GM21529 (cell line): ENCODE results near the gene B4GALNT1.

Experiments used
- ATAC-seq: cut with Tn5 transposase; IDR thresholded peaks from one replicate; pipeline ENCODE4 v1.9.1; 2021; ENCODE audit not compliant: unreplicated experiment

The B4GALNT1 gene

GRCh38 chr12:57609781-57610553 is 23.0 kb downstream of the B4GALNT1 start:
- ATAC-seq: no peak

GRCh38 chr12:57609101-57609780 is 23.8 kb downstream of the B4GALNT1 start:
- no peak for ATAC-seq

GRCh38 chr12:57607958-57608663 is 24.9 kb downstream of the B4GALNT1 start:
- no peak for ATAC-seq

GRCh38 chr12:57606821-57607220 is 26.2 kb downstream of the B4GALNT1 start:
- no peak for ATAC-seq

- ATAC-seq: no peak
Measured at GRCh38 chr12:57606399-57606798, 26.6 kb downstream of the B4GALNT1 start.

- ATAC-seq: no peak
Measured at GRCh38 chr12:57605811-57606311, 27.1 kb downstream of the B4GALNT1 start.

- no peak for ATAC-seq
Measured at GRCh38 chr12:57604992-57605810, 27.8 kb downstream of the B4GALNT1 start.

GRCh38 chr12:57604454-57604991 is 28.5 kb downstream of the B4GALNT1 start, which contains the start of gene DTX3:
Gene DTX3, plus strand, starts transcription at chr12:57604824. Its CDS starts 1,694 bp downstream, at chr12:57606518.
- ATAC-seq: no peak

GRCh38 chr12:57603815-57604453 is 29.1 kb downstream of the B4GALNT1 start:
- no peak for ATAC-seq

GRCh38 chr12:57603324-57603723 is 29.7 kb downstream of the B4GALNT1 start:
- no peak for ATAC-seq

GRCh38 chr12:57602544-57602943 is 30.5 kb downstream of the B4GALNT1 start:
- ATAC-seq: no peak

GRCh38 chr12:57600395-57600794 is 32.6 kb downstream of the B4GALNT1 start:
- ATAC-seq: no peak

GRCh38 chr12:57593187-57593586 is 39.8 kb downstream of the B4GALNT1 start:
- ATAC-seq: no peak

GRCh38 chr12:57592551-57593165 is 40.3 kb downstream of the B4GALNT1 start:
- no peak for ATAC-seq

GRCh38 chr12:57591782-57592325 is 41.1 kb downstream of the B4GALNT1 start:
- peak; percentile 7 for ATAC-seq

GRCh38 chr12:57590864-57591781 is 41.9 kb downstream of the B4GALNT1 start, which contains the start of gene PIP4K2C:
Gene PIP4K2C, plus strand, starts transcription at chr12:57591192. Its CDS starts 98 bp downstream, at chr12:57591290.
- ATAC-seq: peak; percentile 96

- no peak for ATAC-seq
Measured at GRCh38 chr12:57590479-57590863, 42.5 kb downstream of the B4GALNT1 start.
